H1 (cell line): ENCODE measurements around the gene CCL8. TPM values are rescaled to one million over a fixed set of nuclear protein-coding genes. Genes with fewer than 3 reads are reported as not detected.

ENCODE experiments used
- JUND ChIP-seq: IDR thresholded peaks from 2 replicates; pipeline ENCODE4 v1.6.1; 2011; ENCODE audit warnings: mild to moderate bottlenecking, improper control_type of control experiment, low read length
- NRF1 ChIP-seq: IDR thresholded peaks from 2 replicates; pipeline ENCODE4 v1.6.1; 2011; ENCODE audit warnings: mild to moderate bottlenecking, low read depth, low read length, improper control_type of control experiment
- POU5F1 ChIP-seq: IDR thresholded peaks from 2 replicates; pipeline ENCODE4 v1.6.1; 2011; ENCODE audit warnings: low read depth, mild to moderate bottlenecking, low read length, moderate library complexity
- SP2 ChIP-seq: IDR thresholded peaks from 2 replicates; pipeline ENCODE4 v1.6.1; 2012; ENCODE audit warnings: mild to moderate bottlenecking, low read length, inconsistent platforms
- SRF ChIP-seq: IDR thresholded peaks from 2 replicates; pipeline ENCODE4 v1.6.1; 2011; ENCODE audit warnings: mild to moderate bottlenecking, low read depth, low read length, moderate library complexity
- TCF12 ChIP-seq: IDR thresholded peaks from 2 replicates; pipeline ENCODE4 v1.6.1; 2011; ENCODE audit warnings: low read depth, mild to moderate bottlenecking, low read length
- polyA plus RNA-seq, 7 experiments: library from polyadenylated mRNA; depleted of rRNA in 3 of 7; stranded (reverse) in 5 of 7; unstranded in 2 of 7; fragments of >200 nt in 5 of 7; fragments of 200-250 nt in 2 of 7; gene quantifications; 1 replicate in 5 of 7; 2 replicates in 1 of 7; 4 replicates in 1 of 7; pipeline versions ENCODE4 v1.2.1 to v1.2.3, GENCODE V29; 2011 to 2013; ENCODE audit warnings: missing spikeins in 2 of 7, mixed read lengths in 2 of 7
- total RNA-seq: library from RNA; stranded (reverse); fragmentation: NEBNext Ultra II Directional; extraction: Animal tissue kit (Norgen Biotek cat#: 25700); gene quantifications from 2 replicates; pipeline ENCODE4 v1.2.1, GENCODE V29; 2021

CCL8 gene
- total and polyA plus RNA-seq, 2 of the 8 experiments (the other 6 are each of a cell fraction or from before 2014, with no cell fraction given): not detected

- no peak for TF ChIP-seq TCF12
- no peak for TF ChIP-seq SP2
- TF ChIP-seq NRF1: no peak
- TF ChIP-seq POU5F1: no peak
- TF ChIP-seq JUND: no peak
- no peak for TF ChIP-seq SRF
Observed at GRCh38 chr17:34313164-34313563, 6.1 kb upstream of the CCL8 start (continued).
